ENCODE measurements around the gene SLC46A1. TPM values are rescaled to one million over a fixed set of nuclear protein-coding genes. Genes with fewer than 3 reads are reported as not detected.
"Not testable (repeated sequence)": the region's sequence is repeated elsewhere in the genome, so short reads cannot be mapped to it uniquely, and the experiment has no call there.

SLC46A1 gene
- total and polyA plus RNA-seq, 2 of the 13 experiments (the other 11 are each of a cell fraction or from before 2014, with no cell fraction given): 19.6 to 22.6 TPM

DNA sequence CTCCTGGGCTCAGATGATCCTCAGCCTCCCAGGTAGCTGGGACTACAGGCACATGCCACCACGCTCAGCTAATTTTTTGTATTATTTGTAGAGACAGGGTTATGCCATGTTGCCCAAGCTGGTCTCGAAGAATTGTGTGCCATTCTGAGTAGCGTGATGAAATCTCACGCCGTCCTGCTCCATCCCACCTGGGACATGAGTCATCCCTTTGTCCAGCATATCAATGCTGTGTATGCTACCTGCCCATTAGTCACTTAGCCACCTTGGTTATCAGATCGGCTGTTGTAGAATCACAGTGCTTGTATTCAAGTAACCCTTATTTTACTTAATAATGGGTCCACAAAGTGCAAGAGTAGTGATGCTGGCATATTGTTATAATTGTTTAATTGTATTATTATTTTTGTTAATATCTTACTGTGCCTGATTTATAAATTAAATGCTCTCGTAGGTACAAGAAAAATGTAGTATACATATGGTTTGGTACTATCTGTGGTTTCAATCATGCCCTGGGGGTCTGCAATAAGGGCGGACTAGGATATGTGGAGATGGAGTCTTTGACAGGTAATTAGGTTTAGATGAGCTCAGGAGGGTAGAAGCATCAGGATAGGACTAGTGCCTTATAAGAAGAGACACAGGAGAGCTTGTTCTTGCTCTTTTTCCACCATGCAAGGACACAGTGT is 40.8 kb upstream of the SLC46A1 start:
- DNase-seq (ENCODE audit: low spot score): no peak
- no peaks in the 10 kb centered on the region for H4K20me1 ChIP-seq (ENCODE audit: insufficient read depth, low read length)
- no peak for FAIRE-seq
- no TSS peak for BruUV-seq (replicated peaks)
- ATAC-seq: no peak
- no peak overlapping the region for H3K4me3 ChIP-seq (replicated peaks in 1 of 3; ENCODE audit: insufficient read depth in 1 of 3, low read depth in 2 of 3, low read length in 3 of 3)
- H3K27me3 ChIP-seq (ENCODE audit: control insufficient read depth in 1 of 2, insufficient read depth in 2 of 2, low read length in 2 of 2): no peaks in the 10 kb centered on the region; a peak in 1 of 5 replicates
- no peaks in the 10 kb centered on the region for H3K36me3 ChIP-seq (replicated peaks in 1 of 2; ENCODE audit: control insufficient read depth in 1 of 2, insufficient read depth in 2 of 2, low read length in 2 of 2)
- TF ChIP-seq FOSL2 (CRISPR knock-in tag; IDR thresholded peaks at IDR 0.05) (peak; percentile 70), NFKB2 (CRISPR knock-in tag; IDR thresholded peaks at IDR 0.05; ENCODE audit: borderline replicate concordance) (no peak)
- H3K9ac ChIP-seq (ENCODE audit: insufficient read depth, low read depth, low read length): no peak overlapping the region
- intact Hi-C loops (cut with micrococcal nuclease; ENCODE audit: unreplicated experiment): no loop called here
- 25% methylated on average over 8 of the region's 8 CpGs for WGBS (ENCODE audit: low lambda C conversion rate)
- H3K4me1 ChIP-seq (ENCODE audit: insufficient read depth, low read length): no peaks in the 10 kb centered on the region
- no peak overlapping the region for H2AFZ ChIP-seq (ENCODE audit: low read length)
- H3K4me2 ChIP-seq (ENCODE audit: low read depth, low read length): no peak overlapping the region
- H3K9me3 ChIP-seq (ENCODE audit: low read length): no peaks in the 10 kb centered on the region
- H3K27ac ChIP-seq (ENCODE audit: extremely low read length, insufficient read depth, low read length): no peak overlapping the region
- CTCF ChIA-PET (ENCODE audit: low intra/inter-chr PET ratio, low total read pairs): no interaction called here
- H3K79me2 ChIP-seq (ENCODE audit: insufficient read depth, low read length): no peaks in the 10 kb centered on the region
- POLR2A ChIA-PET: interaction anchor here (0.6 kb wide), 1 partner anchor 485 kb away, joined by 3 read pairs; no protein-coding TSS in a partner anchor
- in situ Hi-C loops (cut with HindIII; ENCODE audit: extremely low pct_ligation_motif_present, low pct_unique_long_range_greater_than_20kb): no loop called here

DNA sequence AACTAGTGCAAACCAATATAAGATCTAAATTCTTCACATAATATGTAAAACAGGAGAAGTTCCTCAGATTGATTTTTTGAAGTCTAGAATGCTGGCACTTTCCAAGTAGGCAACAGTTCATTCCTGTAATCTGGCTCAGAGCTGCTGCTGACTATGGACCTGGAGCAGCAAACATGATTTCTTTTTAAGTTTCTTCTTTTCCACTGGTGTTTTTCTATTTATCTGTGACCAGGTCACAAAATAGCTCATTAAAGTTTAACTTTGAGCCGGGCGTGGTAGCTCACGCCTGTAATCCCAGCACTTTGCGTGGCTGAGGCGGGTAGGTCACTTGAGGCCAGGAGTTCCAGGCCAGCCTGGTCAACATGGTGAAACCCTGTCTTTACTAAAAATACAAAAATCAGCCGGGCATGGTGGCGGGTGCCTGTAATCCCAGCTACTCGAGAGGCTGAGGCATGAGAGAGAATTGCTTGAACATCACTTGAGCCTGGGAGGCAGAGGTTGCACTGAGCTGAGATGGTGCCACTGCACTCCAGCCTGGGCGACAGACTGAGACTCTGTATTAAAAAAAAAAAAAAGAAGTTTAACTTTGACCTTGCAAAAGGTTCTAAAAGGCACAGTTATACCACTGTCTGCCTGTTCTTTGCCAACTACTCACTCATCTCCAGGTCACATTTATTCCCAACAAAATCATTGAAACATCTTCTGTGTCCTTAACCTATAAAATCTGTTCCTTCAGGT is 38.1 kb upstream of the SLC46A1 start:
- TF ChIP-seq ELF1 (CRISPR knock-in tag; IDR thresholded peaks at IDR 0.05) (no peak), ZNF235 (CRISPR knock-in tag; IDR thresholded peaks at IDR 0.05; ENCODE audit: borderline replicate concordance) (no peak), MAFK (conservative IDR thresholded peaks at IDR 0.05 in 1 of 2, IDR thresholded peaks at IDR 0.05 in 1 of 2; ENCODE audit: low read length in 2 of 2) (no peak), SMAD1 (CRISPR knock-in tag; IDR thresholded peaks at IDR 0.05; ENCODE audit: borderline replicate concordance, low read depth) (no peak), CBX2 (IDR thresholded peaks at IDR 0.05; ENCODE audit: low read depth, low read length) (no peak), CBX2 (CRISPR knock-in tag; IDR thresholded peaks at IDR 0.05; ENCODE audit: low read depth) (no peak), ZNF549 (CRISPR knock-in tag; IDR thresholded peaks at IDR 0.05) (no peak)
- ChIA-PET POLR2A (no interaction called here), CTCF (ENCODE audit: low intra/inter-chr PET ratio, low total read pairs) (no interaction called here)
- Histone ChIP-seq H3K9ac (ENCODE audit: insufficient read depth, low read depth, low read length) (no peak overlapping the region), H3K27ac (ENCODE audit: extremely low read length, insufficient read depth, low read length) (no peak overlapping the region), H3K9me3 (ENCODE audit: low read length) (no peaks in the 10 kb centered on the region), H3K4me2 (ENCODE audit: low read depth, low read length) (no peak overlapping the region), H4K20me1 (ENCODE audit: insufficient read depth, low read length) (no peaks in the 10 kb centered on the region), H2AFZ (ENCODE audit: low read length) (no peak overlapping the region), H3K4me3 (replicated peaks in 1 of 3; ENCODE audit: insufficient read depth in 1 of 3, low read depth in 2 of 3, low read length in 3 of 3) (no peak overlapping the region), H3K36me3 (replicated peaks in 1 of 2; ENCODE audit: control insufficient read depth in 1 of 2, insufficient read depth in 2 of 2, low read length in 2 of 2) (no peaks in the 10 kb centered on the region), H3K27me3 (ENCODE audit: control insufficient read depth in 1 of 2, insufficient read depth in 2 of 2, low read length in 2 of 2) (no peaks in the 10 kb centered on the region; a peak in 1 of 5 replicates), H3K79me2 (ENCODE audit: insufficient read depth, low read length) (no peaks in the 10 kb centered on the region), H3K4me1 (ENCODE audit: insufficient read depth, low read length) (no peaks in the 10 kb centered on the region)
- no TSS peak for BruUV-seq (replicated peaks)
- FAIRE-seq (no peak), ATAC-seq (no peak), DNase-seq (ENCODE audit: low spot score) (no peak)
- in situ Hi-C loops (cut with HindIII; ENCODE audit: extremely low pct_ligation_motif_present, low pct_unique_long_range_greater_than_20kb) (no loop called here), intact Hi-C loops (cut with micrococcal nuclease; ENCODE audit: unreplicated experiment) (no loop called here)
- WGBS (ENCODE audit: low lambda C conversion rate): 5% methylated on average over 9 of the region's 9 CpGs

DNA sequence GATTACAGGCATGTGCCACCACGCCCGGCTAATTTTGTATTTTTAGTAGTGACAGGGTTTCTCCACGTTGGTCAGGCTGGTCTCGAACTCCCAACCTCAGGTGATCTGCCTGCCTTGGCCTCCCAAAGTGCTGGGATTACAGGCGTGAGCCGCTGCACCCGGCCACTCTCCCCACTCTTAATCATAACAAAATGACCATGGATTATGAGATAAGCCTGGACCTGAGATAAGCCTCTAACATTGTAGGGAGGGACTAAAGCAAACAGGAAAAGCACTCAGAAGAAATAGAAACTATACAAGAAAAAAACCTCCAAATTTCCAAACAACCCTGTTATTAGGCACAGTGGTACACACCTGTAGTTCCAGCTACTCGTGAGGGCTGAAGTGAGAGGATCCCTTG is 28.3 kb upstream of the SLC46A1 start:
- intact Hi-C loops (cut with micrococcal nuclease; ENCODE audit: unreplicated experiment); H2AFZ ChIP-seq (ENCODE audit: low read length); H3K4me1 ChIP-seq (ENCODE audit: insufficient read depth, low read length); CTCF ChIA-PET (ENCODE audit: low intra/inter-chr PET ratio, low total read pairs); in situ Hi-C loops (cut with HindIII; ENCODE audit: extremely low pct_ligation_motif_present, low pct_unique_long_range_greater_than_20kb); DNase-seq (ENCODE audit: low spot score); POLR2A ChIA-PET; FAIRE-seq; H3K27ac ChIP-seq (ENCODE audit: extremely low read length, insufficient read depth, low read length); H3K9ac ChIP-seq (ENCODE audit: insufficient read depth, low read depth, low read length); H4K20me1 ChIP-seq (ENCODE audit: insufficient read depth, low read length); H3K27me3 ChIP-seq (ENCODE audit: control insufficient read depth in 1 of 2, insufficient read depth in 2 of 2, low read length in 2 of 2); H3K4me3 ChIP-seq (replicated peaks in 1 of 3; ENCODE audit: insufficient read depth in 1 of 3, low read depth in 2 of 3, low read length in 3 of 3); H3K9me3 ChIP-seq (ENCODE audit: low read length); BruUV-seq (replicated peaks); ATAC-seq; H3K36me3 ChIP-seq (replicated peaks in 1 of 2; ENCODE audit: control insufficient read depth in 1 of 2, insufficient read depth in 2 of 2, low read length in 2 of 2); H3K4me2 ChIP-seq (ENCODE audit: low read depth, low read length); H3K79me2 ChIP-seq (ENCODE audit: insufficient read depth, low read length): not testable (repeated sequence)
- 46% methylated on average over 8 of the region's 8 CpGs for WGBS (ENCODE audit: low lambda C conversion rate)
